Endothelial cell of umbilical vein (primary cell): Measurements from ENCODE around the gene SLC35B2.

Experiments used
- EZH2 ChIP-seq: IDR thresholded peaks from 2 replicates; pipeline ENCODE4 v1.6.1; 2012; ENCODE audit warnings: borderline replicate concordance, low read depth, mild to moderate bottlenecking, moderate library complexity, low read length, inconsistent platforms; ENCODE audit not compliant: severe bottlenecking
- FOS ChIP-seq: IDR thresholded peaks from 2 replicates; pipeline ENCODE4 v1.6.1; 2011; ENCODE audit warnings: mild to moderate bottlenecking, low read length, moderate library complexity, borderline replicate concordance; ENCODE audit not compliant: insufficient read depth
- GATA2 ChIP-seq: IDR thresholded peaks from 2 replicates; pipeline ENCODE4 v1.7.0; 2011; ENCODE audit warnings: low read depth, mild to moderate bottlenecking, moderate library complexity, mixed read lengths, low read length; ENCODE audit not compliant: insufficient read length, insufficient read depth
- JUN ChIP-seq: IDR thresholded peaks from 2 replicates; pipeline ENCODE4 v1.6.1; 2011; ENCODE audit warnings: borderline replicate concordance, low read depth; ENCODE audit not compliant: insufficient read length, insufficient read depth
- MYC ChIP-seq: IDR thresholded peaks from one replicate; pipeline ENCODE4 v1.6.1; 2011; ENCODE audit warnings: mild to moderate bottlenecking, low read depth, low read length
- POLR2A ChIP-seq: IDR thresholded peaks from 2 replicates; pipeline ENCODE4 v1.6.1; 2012; ENCODE audit warnings: low read depth, mild to moderate bottlenecking, control low read depth, low read length
- POLR2AphosphoS5 ChIP-seq: IDR thresholded peaks from 2 replicates; pipeline ENCODE4 v1.6.1; 2012; ENCODE audit warnings: low read depth, mild to moderate bottlenecking, control low read depth, low read length, moderate library complexity; ENCODE audit not compliant: insufficient read depth
- TF ChIP-seq, protein P1 (sequence below), 2 donors: IDR thresholded peaks; 1 replicate in 1 of 2; 2 replicates in 1 of 2; pipeline ENCODE4 v1.5.1; 2011; ENCODE audit warnings: low read length in 2 of 2, mild to moderate bottlenecking in 2 of 2, moderate library complexity in 2 of 2, control low read depth in 1 of 2, inconsistent platforms in 1 of 2, low read depth in 1 of 2; ENCODE audit not compliant: insufficient read depth in 1 of 2; ENCODE audit errors: extremely low read depth in 1 of 2
- TF ChIP-seq, protein P2 (sequence below): IDR thresholded peaks from 2 replicates; pipeline ENCODE4 v1.6.1; 2011; ENCODE audit not compliant: insufficient read depth, insufficient read length

DNA sequence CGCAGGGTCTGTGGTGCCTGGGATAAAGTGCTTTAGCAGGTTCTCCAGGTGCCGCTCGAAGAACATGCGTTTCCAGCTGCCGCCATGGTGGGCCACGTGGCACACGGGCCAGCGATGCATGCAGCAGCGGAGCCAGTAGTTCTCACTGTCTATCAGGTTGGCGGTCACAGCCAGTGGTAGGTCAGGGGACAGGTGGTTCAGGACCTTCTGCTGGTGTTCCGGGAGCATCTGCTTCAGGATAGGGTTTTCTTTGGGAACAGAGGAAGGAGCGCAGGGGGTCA, 28.9 kb upstream of the SLC35B2 start:
- TF ChIP-seq, protein P1, sequence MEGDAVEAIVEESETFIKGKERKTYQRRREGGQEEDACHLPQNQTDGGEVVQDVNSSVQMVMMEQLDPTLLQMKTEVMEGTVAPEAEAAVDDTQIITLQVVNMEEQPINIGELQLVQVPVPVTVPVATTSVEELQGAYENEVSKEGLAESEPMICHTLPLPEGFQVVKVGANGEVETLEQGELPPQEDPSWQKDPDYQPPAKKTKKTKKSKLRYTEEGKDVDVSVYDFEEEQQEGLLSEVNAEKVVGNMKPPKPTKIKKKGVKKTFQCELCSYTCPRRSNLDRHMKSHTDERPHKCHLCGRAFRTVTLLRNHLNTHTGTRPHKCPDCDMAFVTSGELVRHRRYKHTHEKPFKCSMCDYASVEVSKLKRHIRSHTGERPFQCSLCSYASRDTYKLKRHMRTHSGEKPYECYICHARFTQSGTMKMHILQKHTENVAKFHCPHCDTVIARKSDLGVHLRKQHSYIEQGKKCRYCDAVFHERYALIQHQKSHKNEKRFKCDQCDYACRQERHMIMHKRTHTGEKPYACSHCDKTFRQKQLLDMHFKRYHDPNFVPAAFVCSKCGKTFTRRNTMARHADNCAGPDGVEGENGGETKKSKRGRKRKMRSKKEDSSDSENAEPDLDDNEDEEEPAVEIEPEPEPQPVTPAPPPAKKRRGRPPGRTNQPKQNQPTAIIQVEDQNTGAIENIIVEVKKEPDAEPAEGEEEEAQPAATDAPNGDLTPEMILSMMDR (IDR thresholded peaks at IDR 0.05; ENCODE audit: extremely low read depth in 1 of 2, insufficient read depth in 1 of 2, low read depth in 1 of 2, low read length in 2 of 2), result no peak
- TF ChIP-seq POLR2A, result no peak
- no peak for TF ChIP-seq GATA2
- TF ChIP-seq, protein P2, sequence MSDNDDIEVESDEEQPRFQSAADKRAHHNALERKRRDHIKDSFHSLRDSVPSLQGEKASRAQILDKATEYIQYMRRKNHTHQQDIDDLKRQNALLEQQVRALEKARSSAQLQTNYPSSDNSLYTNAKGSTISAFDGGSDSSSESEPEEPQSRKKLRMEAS, result no peak
- no peak for TF ChIP-seq EZH2
- no peak for TF ChIP-seq POLR2AphosphoS5
- no peak for TF ChIP-seq JUN
- no peak for TF ChIP-seq MYC
- TF ChIP-seq FOS, result no peak
